NB4 (cell line): Measurements from ENCODE around the gene GALNT12.

Experiments used
- DNase-seq: peaks from one replicate; pipeline ENCODE4 v3.0.0; 2010; ENCODE audit warnings: low read depth
- H3K4me3 ChIP-seq: one replicate; pipeline ENCODE4 v1.5.1; 2011; ENCODE audit warnings: mild to moderate bottlenecking, low read depth, low read length, moderate library complexity
- MYC ChIP-seq: IDR thresholded peaks from 2 replicates; pipeline ENCODE4 v1.6.1; 2011; ENCODE audit warnings: low read depth, low read length
- POLR2A ChIP-seq: IDR thresholded peaks from 2 replicates; pipeline ENCODE4 v1.6.1; 2011; ENCODE audit warnings: mild to moderate bottlenecking; ENCODE audit not compliant: insufficient read length; ENCODE audit errors: extremely low read depth
- TF ChIP-seq, protein P1 (sequence below): IDR thresholded peaks from one replicate; pipeline ENCODE4 v1.5.1; 2012; ENCODE audit warnings: low read depth, low read length
- TF ChIP-seq, protein P2 (sequence below): IDR thresholded peaks from 2 replicates; pipeline ENCODE4 v1.6.1; 2011; ENCODE audit warnings: low read depth, low read length

GALNT12 gene

DNA sequence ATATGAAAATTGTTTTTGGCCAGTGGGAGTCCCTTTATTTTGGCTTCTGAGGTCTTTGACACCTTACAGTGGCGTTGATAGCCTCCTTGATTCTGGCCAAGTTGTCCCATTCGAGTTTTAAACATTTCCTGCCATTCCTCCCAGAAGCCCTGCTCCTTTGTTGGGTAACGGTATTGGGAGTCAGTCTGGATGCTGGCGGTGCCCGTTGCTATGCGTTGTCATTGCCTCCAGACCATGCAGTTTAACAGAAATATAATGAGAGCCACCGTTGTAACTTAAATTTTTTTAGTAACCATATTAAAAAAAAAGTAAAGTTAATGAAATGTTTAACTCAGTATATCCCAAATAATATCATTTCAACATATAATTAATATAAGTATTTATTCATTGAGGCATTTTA lies 35.0 kb downstream of the GALNT12 start:
- DNase-seq, result no peak
- no peak overlapping the region for H3K4me3 ChIP-seq
- TF ChIP-seq MYC (no peak), POLR2A (no peak)
- TF ChIP-seq, protein P1, sequence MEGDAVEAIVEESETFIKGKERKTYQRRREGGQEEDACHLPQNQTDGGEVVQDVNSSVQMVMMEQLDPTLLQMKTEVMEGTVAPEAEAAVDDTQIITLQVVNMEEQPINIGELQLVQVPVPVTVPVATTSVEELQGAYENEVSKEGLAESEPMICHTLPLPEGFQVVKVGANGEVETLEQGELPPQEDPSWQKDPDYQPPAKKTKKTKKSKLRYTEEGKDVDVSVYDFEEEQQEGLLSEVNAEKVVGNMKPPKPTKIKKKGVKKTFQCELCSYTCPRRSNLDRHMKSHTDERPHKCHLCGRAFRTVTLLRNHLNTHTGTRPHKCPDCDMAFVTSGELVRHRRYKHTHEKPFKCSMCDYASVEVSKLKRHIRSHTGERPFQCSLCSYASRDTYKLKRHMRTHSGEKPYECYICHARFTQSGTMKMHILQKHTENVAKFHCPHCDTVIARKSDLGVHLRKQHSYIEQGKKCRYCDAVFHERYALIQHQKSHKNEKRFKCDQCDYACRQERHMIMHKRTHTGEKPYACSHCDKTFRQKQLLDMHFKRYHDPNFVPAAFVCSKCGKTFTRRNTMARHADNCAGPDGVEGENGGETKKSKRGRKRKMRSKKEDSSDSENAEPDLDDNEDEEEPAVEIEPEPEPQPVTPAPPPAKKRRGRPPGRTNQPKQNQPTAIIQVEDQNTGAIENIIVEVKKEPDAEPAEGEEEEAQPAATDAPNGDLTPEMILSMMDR, result no peak
- TF ChIP-seq, protein P2, sequence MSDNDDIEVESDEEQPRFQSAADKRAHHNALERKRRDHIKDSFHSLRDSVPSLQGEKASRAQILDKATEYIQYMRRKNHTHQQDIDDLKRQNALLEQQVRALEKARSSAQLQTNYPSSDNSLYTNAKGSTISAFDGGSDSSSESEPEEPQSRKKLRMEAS, result no peak

DNA sequence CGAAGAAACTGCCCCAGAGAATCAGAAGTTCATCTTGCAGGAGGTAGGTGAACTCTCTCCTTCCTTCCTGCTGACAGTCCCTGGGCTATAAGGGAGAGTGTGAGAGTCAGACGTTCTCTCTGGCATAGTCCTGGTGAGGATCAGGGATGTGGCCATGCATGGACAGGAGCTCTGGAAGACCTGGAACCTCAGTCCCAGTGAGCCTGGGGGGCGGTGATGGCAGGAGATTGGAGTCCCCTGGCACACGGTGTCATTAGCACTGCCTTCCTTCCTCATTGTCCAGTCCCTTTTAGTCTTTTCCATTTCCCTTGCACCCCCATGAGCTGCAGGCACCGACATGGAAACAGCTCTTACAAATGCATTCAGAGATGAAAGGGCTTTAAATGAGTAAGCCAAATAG lies 38.6 kb downstream of the GALNT12 start:
- no peak overlapping the region for H3K4me3 ChIP-seq
- TF ChIP-seq, protein P1, result no peak
- TF ChIP-seq POLR2A, result no peak
- TF ChIP-seq, protein P2, result no peak
- TF ChIP-seq MYC, result no peak
- no peak for DNase-seq

DNA sequence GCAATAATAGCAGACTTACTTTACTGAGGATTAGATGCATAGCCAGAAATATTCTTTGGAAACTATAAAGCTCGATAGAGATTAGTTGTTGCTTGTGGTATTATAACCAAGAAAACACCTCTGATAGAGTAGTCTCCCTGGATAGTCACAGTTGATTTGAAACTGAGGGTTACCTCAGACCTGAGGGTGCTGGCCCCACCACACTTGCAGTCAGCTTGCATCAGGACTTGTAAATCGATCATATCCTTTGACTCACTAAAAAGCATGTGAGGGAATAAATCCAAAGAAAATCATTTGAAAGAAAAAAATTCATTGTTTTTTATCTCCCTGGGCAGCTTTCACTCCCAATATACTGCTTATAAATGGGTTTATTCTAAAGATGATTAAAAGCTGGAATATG lies 39.4 kb downstream of the GALNT12 start:
- TF ChIP-seq, protein P2, result no peak
- no peak for TF ChIP-seq MYC
- TF ChIP-seq, protein P1, result no peak
- no peak overlapping the region for H3K4me3 ChIP-seq
- no peak for DNase-seq

DNA sequence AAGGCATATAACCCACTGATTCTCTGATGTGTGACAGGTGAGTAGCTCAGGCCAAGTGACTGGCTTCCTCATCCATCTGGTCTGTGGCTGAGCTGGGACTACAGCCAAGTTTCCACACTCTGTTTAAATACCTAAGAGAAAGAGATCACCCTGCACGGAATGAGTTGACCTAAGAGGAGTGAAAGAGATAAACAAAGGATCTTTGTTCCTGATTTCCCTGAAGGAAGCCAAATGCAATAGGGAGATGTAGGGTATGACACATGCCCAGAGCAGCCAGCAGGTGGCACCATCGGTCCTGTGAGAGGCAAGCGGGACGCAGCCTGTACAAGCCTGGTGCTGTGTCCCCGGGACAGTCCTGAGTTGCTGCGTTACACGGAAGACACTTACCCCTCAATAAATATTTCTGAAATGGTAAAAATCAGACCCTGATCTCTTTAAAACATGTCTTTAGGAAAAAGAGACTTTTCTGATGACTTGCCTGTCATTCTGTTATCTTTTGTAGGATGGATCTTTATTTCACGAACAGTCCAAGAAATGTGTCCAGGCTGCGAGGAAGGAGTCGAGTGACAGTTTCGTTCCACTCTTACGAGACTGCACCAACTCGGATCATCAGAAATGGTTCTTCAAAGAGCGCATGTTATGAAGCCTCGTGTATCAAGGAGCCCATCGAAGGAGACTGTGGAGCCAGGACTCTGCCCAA lies 41.1 kb downstream of the GALNT12 start:
- peak; percentile 84 for DNase-seq
- no peak for TF ChIP-seq POLR2A
- TF ChIP-seq, protein P2, result peak; percentile 67; the same call in 1 of the 2 replicates
- no peak for TF ChIP-seq MYC
- TF ChIP-seq, protein P1, result peak; percentile 85
- H3K4me3 ChIP-seq, result no peak overlapping the region

DNA sequence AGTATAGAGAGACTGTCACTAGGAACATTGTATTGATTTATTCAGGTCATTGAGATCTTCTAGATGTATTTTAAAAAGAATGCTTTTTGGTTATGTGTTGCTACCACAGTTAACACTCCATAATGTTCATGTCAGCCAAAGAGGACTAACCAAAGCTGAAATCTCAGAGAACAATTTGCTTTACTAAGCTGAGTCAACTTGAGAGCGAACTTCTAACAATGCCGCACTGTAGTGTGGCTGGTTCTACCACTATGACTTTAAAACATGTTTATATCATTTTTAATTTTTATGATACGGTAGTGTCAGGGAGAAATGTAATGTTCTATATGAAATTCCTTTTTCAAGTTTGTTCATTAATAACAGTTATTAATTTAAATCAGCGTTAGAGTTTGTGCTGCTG lies 42.1 kb downstream of the GALNT12 start:
- DNase-seq, result no peak
- H3K4me3 ChIP-seq, result no peak overlapping the region
- TF ChIP-seq, protein P2, result no peak
- TF ChIP-seq, protein P1, result no peak
- TF ChIP-seq MYC (no peak), POLR2A (no peak)
